HG03064 (cell line): ENCODE data around the gene TFDP2.
"Not testable (repeated sequence)": the region's sequence is repeated elsewhere in the genome, so short reads cannot be mapped to it uniquely, and the experiment has no call there.

Source experiments
- ATAC-seq: cut with Tn5 transposase; IDR thresholded peaks from one replicate; pipeline ENCODE4 v1.9.1; 2021; ENCODE audit warnings: low read depth; ENCODE audit not compliant: unreplicated experiment

The TFDP2 gene

GRCh38 chr3:142129516-142130171 lies 19.7 kb downstream of the TFDP2 start:
- ATAC-seq: no peak

GRCh38 chr3:142127941-142128658 lies 21.2 kb downstream of the TFDP2 start:
- ATAC-seq: no peak

DNA sequence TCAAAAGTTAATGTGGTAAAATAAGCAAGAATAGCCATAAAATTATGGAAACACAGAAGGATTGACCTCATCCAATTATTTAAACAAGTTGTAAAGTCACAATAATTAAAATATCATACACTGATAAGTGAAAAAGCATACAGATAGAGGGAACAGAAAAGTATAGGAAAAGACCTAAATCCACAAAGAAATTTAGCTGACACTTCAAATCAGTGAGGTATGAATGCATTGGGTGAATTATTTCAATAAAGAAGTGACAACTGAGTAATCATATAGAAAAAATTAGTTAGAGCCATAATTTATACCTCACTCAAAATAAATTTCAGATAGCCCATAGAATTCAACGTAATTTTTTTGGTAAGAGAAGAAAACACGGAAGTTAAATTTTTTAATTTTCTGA lies 25.1 kb downstream of the TFDP2 start:
- ATAC-seq: no peak

GRCh38 chr3:142120707-142121106 lies 28.6 kb downstream of the TFDP2 start:
- no peak for ATAC-seq

DNA sequence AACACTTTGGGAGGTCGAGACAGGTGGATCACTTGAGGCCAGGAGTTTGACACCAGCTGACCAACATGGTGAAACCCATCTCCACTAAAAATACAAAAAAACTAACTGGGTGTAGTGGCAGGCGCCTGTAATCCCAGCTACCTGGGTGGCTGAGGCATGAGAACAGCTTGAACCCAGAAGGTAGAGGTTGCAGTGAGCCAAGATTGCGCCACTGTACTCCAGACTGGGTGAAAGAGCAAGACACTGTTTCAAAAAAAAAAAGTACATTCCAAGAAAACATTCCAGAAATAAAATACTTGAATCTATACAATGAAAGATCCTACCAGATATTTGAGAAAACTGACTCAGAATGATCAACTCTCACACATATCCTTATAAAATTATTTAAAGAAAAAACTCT lies 30.4 kb downstream of the TFDP2 start:
- ATAC-seq: no peak

GRCh38 chr3:142117056-142117851 lies 32.1 kb downstream of the TFDP2 start:
- no peak for ATAC-seq

GRCh38 chr3:142115867-142116668 lies 33.3 kb downstream of the TFDP2 start:
- no peak for ATAC-seq

- no peak for ATAC-seq
These were observed 36.7 kb downstream of the TFDP2 start for GRCh38 chr3:142112601-142113000.

- ATAC-seq: no peak
These were observed 42.8 kb downstream of the TFDP2 start for GRCh38 chr3:142106548-142106947.

GRCh38 chr3:142105991-142106390 lies 43.4 kb downstream of the TFDP2 start:
- ATAC-seq: no peak

DNA sequence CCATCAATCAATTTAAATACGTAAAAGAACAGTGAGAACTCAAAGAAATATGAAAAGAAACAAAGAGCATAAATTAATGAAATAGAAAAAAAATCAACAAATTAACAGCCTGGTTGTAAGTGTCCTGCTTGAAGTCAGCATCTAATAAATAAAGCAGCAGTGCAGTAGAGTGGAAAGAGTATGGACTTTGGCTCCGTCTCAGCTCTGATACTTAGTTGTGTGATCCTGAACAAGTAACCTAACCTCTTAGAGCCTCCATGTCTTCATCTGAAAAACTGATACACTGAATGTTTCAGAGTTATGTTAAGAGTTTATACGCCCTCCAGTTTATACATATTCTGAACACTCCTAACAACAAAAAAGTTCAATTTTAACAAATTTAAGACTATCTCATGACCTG lies 44.6 kb downstream of the TFDP2 start:
- ATAC-seq: no peak

- no peak for ATAC-seq
These were observed 50.4 kb downstream of the TFDP2 start for GRCh38 chr3:142098964-142099363.

- no peak for ATAC-seq
These were observed 52.1 kb downstream of the TFDP2 start for GRCh38 chr3:142097099-142097843.

DNA sequence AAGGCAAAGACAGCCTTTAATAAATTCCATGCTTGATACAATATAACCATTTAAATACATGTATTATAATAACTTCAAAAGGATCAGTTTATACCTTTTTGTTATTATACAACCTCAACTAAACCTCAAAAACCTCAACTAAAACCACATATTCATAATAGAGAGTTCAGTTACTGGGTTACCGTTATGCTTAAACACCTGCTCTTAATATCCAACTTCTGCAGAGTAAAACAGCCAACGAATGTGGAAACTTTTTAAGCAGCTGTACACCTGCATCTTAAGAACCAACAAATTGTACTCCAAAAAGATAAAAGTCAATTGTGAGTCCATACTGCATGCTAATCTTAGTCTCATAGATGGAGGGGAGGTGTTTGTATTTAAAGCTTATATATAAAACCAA lies 53.5 kb downstream of the TFDP2 start:
- ATAC-seq: no peak

DNA sequence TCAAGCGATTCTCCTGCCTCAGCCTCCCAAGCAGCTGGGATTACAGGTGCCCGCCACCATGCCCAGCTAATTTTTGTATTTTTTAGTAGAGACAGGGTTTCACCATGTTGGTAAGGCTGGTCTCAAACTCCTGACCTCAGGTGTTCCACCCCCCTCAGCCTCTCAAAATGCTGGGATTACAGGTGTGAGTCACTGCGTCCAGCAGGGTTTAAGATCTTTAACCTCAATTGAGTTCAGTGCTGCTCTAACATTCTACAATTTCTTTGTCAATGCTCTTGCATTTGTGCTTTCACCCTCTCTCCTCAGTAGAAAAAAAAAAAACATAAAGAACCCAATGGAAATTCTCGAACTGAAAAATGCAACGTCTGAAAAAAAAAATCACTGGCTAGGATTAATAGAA lies 60.4 kb downstream of the TFDP2 start:
- not testable (repeated sequence) for ATAC-seq

DNA sequence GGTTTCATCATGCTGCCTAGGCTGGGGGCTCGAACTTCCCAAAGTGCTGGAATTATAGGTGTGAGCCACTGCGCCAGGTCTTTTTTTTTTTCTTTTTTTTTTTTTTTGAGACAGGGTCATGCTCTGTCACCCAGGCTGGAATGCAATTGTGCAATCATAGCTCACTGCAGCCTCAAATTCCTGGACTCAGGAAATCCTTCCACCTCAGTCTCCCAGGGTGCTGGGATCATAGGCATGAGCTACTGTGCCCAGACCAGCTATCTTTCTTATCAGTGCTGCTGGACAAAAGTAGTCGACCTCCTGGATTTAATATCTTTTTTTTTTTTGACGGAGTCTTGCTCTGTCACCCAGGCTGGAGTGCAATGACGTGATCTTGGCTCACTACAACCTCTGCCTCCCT lies 60.8 kb downstream of the TFDP2 start:
- no peak for ATAC-seq

DNA sequence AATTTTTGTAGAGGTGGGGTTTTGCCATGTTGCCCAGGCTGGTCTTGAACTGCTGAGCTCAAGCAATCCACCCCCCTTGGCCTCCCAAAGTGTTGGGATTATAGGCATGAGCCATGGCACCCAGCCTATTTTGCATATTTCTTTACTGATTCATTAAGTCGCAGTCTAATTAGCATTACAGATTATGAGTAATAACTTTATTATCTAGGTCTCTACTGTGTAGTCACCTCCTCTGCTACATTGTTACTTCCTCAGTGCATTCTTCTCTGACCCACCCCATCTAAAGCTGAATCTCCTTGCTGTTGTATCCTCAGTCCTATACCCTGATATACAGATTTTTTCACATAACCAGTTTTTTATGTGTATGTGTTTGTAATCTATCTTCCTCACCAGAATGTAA lies 61.7 kb downstream of the TFDP2 start:
- ATAC-seq: no peak

DNA sequence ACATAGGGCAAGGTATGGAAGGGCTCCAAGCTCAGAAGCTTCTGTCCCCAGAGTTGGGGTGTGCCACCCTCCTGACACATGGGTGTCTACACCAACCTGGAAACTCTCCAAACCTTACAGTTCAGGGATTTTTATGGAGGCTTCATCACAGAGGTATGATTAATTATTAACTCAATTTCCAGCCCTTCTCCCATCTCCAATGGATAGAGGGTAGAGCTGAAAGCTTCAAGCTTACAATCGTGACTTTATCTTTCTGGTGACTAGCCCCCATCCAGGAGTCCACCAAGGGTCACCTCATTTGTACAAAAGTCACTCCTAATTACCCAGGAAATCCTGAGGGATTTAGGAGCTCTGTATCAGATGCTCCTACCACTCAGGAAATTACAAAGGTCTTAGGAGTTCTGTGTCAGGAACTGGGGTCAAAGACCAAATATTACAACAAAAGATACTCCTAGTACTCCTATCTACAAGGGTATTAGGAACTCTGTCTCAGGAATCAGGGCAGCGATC lies 62.7 kb downstream of the TFDP2 start:
- no peak for ATAC-seq

DNA sequence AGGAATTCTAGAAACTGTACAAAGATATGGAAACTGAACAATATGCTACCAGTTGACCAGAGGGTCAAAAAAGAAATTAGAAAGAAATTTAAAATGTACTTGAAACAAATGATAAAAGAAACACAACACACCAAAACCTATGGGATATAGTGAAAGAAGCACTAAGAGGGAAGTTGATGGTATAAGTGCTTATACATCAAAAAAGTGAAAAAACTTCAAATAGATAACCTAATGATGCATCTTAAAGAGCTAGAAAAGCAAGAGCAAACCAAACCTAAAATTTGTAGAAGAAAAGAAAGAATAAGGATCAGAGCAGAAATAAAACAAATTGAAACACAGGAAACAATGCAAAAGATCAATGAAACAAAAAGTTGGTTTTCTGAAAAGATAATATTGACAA lies 68.2 kb downstream of the TFDP2 start:
- no peak for ATAC-seq
